Activated CD4-positive, alpha-beta T cell treated with anti-CD3 and anti-CD28 coated beads for 36 hours (primary cell): Measurements from ENCODE around the gene C1QBP. TPM values are rescaled to one million over a fixed set of nuclear protein-coding genes. Genes with fewer than 3 reads are reported as not detected.
"Not testable (repeated sequence)": the region's sequence is repeated elsewhere in the genome, so short reads cannot be mapped to it uniquely, and the experiment has no call there.

Experiments used
- ATAC-seq: fragments of 200-7000 bp; cut with Tn5 transposase; one replicate; pipeline ENCODE4 v1.10.0; 2021; ENCODE audit warnings: mild to moderate bottlenecking, moderate library complexity
- CTCF ChIA-PET: fragments of 350-600 bp; sonication (Branson Sonifier 250); formaldehyde crosslinking; loops from one replicate; lab custom pipeline; 2021; ENCODE audit warnings: antibody characterized with exemption; lab: Charles Lee
- POLR2A ChIA-PET: fragments of 350-600 bp; sonication (Branson Sonifier 250); formaldehyde crosslinking; loops from one replicate; lab custom pipeline; 2021; ENCODE audit warnings: antibody characterized with exemption, inconsistent platforms; lab: Charles Lee
- DNase-seq: peaks from one replicate; pipeline ENCODE4 v3.0.0-alpha.2; 2020
- H3K27ac Mint-ChIP-seq: one replicate; pipeline ENCODE4 v1.8.0; 2021; ENCODE audit warnings: mixed read lengths
- H3K27me3 Mint-ChIP-seq: one replicate; pipeline ENCODE4 v1.8.0; 2021; ENCODE audit warnings: mixed read lengths
- H3K36me3 Mint-ChIP-seq: one replicate; pipeline ENCODE4 v1.8.0; 2021; ENCODE audit warnings: low read depth, mixed read lengths
- H3K4me1 Mint-ChIP-seq: one replicate; pipeline ENCODE4 v1.8.0; 2021; ENCODE audit warnings: mixed read lengths
- H3K4me3 Mint-ChIP-seq: one replicate; pipeline ENCODE4 v1.8.0; 2021; ENCODE audit warnings: mild to moderate bottlenecking, moderate library complexity, mixed read lengths
- H3K9me3 Mint-ChIP-seq: one replicate; pipeline ENCODE4 v1.8.0; 2021; ENCODE audit warnings: low read depth, mixed read lengths
- intact Hi-C, 2 experiments: fragments of 100-400 bp; cut with DNase I in 1 of 2; cut with micrococcal nuclease in 1 of 2; formaldehyde crosslinking; loops; one replicate each; pipeline versions ENCODE4 v1.14.2 to v1.15.1; 2022 to 2024; cut with DNase I, micrococcal nuclease
- total RNA-seq, 2 experiments: library from RNA; stranded (reverse); gene quantifications; one replicate each; pipeline ENCODE4 v1.2.3, GENCODE V29; 2021

Gene C1QBP
- total RNA-seq, 2 experiments from 2014 or later = 432 to 457 TPM

GRCh38 chr17:5468075-5468473 lies 29.1 kb upstream of the C1QBP start:
- POLR2A ChIA-PET = interaction anchor here (0.8 to 2.4 kb wide), 7 partner anchors 18 to 115 kb away, joined by 3 to 9 read pairs (median 4); partner anchors contain the start of genes C1QBP, DERL2, MIS12 and NUP88
- no peaks in the 10 kb centered on the region for H3K27me3 Mint-ChIP-seq
- DNase-seq (peak; percentile 35), ATAC-seq (peak; percentile 14)
- H3K4me3 Mint-ChIP-seq = peak overlapping the region; percentile 90
- CTCF ChIA-PET = interaction anchor here (0.7 to 1.2 kb wide), 5 partner anchors 15 to 62 kb away, joined by 3 to 5 read pairs (median 3); partner anchors contain the start of genes C1QBP and DERL2
- H3K9me3 Mint-ChIP-seq = no peaks in the 10 kb centered on the region
- peaks cover 20% of the 10 kb centered on the region for H3K36me3 Mint-ChIP-seq
- intact Hi-C loops = loop anchor here (1.0 to 5.0 kb wide), 6 partner anchors 29 to 356 kb away; partner anchors contain the start of genes C1QBP (in 2 of the 2), NUP88 (in 1 of the 2), RABEP1 (in 1 of the 2) and ZNF232 (in 1 of the 2)
- peak overlapping the region; percentile 75 for H3K27ac Mint-ChIP-seq
- peaks cover 38% of the 10 kb centered on the region for H3K4me1 Mint-ChIP-seq

- Mint-ChIP-seq H3K36me3 (peaks cover 20% of the 10 kb centered on the region), H3K27ac (peak overlapping the region; percentile 75), H3K9me3 (no peaks in the 10 kb centered on the region), H3K4me1 (peaks cover 38% of the 10 kb centered on the region), H3K4me3 (peak overlapping the region; percentile 90), H3K27me3 (no peaks in the 10 kb centered on the region)
- CTCF ChIA-PET = interaction anchor here (0.8 to 1.4 kb wide), 2 partner anchors 28 to 275 kb away, joined by 3 read pairs; partner anchors contain the start of genes C1QBP and ZNF594
- DNase-seq (no peak), ATAC-seq (no peak)
- POLR2A ChIA-PET = interaction anchor here (2.4 kb wide), 1 partner anchor 19 kb away, joined by 6 read pairs; the partner anchor contains the start of genes DERL2 and MIS12
- intact Hi-C loops = loop anchor here in 1 of 2 experiments (5.0 kb wide), 2 partner anchors 185 to 355 kb away; partner anchors contain the start of genes RABEP1 and ZNF232
Observed at GRCh38 chr17:5467416-5467815, 28.5 kb upstream of the C1QBP start.

GRCh38 chr17:5466295-5466694 lies 27.3 kb upstream of the C1QBP start:
- H3K27ac Mint-ChIP-seq = no peak overlapping the region

GRCh38 chr17:5464717-5465507 lies 26.0 kb upstream of the C1QBP start:
- Mint-ChIP-seq H3K36me3 (peaks cover 35% of the 10 kb centered on the region), H3K27me3 (no peaks in the 10 kb centered on the region), H3K27ac (no peak overlapping the region), H3K9me3 (no peaks in the 10 kb centered on the region), H3K4me3 (no peak overlapping the region), H3K4me1 (peaks cover 36% of the 10 kb centered on the region)
- intact Hi-C loops = loop anchor here in 1 of 2 experiments (5.0 kb wide), 2 partner anchors 183 to 353 kb away; partner anchors contain the start of genes RABEP1 and ZNF232
- ATAC-seq (no peak), DNase-seq (no peak)
- ChIA-PET POLR2A (interaction anchor here (1.2 kb wide), 1 partner anchor 21 kb away, joined by 5 read pairs; the partner anchor contains the start of genes DERL2 and MIS12), CTCF (no interaction called here)

More at GRCh38 chr17:5466295-5466694, 27.3 kb upstream of the C1QBP start:
- Mint-ChIP-seq H3K4me1 (peaks cover 38% of the 10 kb centered on the region), H3K27me3 (no peaks in the 10 kb centered on the region), H3K36me3 (peaks cover 26% of the 10 kb centered on the region), H3K4me3 (no peak overlapping the region), H3K9me3 (no peaks in the 10 kb centered on the region)
- DNase-seq (no peak), ATAC-seq (no peak)
- CTCF ChIA-PET = interaction anchor here (1.2 to 1.4 kb wide), 2 partner anchors 27 to 274 kb away, joined by 3 to 6 read pairs; partner anchors contain the start of genes C1QBP and ZNF594
- POLR2A ChIA-PET = interaction anchor here (2.4 kb wide), 1 partner anchor 20 kb away, joined by 6 read pairs; the partner anchor contains the start of genes DERL2 and MIS12
- intact Hi-C loops = loop anchor here in 1 of 2 experiments (5.0 kb wide), 2 partner anchors 184 to 354 kb away; partner anchors contain the start of genes RABEP1 and ZNF232

- ATAC-seq (no peak), DNase-seq (no peak)
- peaks cover 58% of the 10 kb centered on the region for H3K36me3 Mint-ChIP-seq
- intact Hi-C loops = no loop called here
- H3K27ac Mint-ChIP-seq = no peak overlapping the region
- H3K9me3 Mint-ChIP-seq = no peaks in the 10 kb centered on the region
- no peak overlapping the region for H3K4me3 Mint-ChIP-seq
- H3K4me1 Mint-ChIP-seq = no peaks in the 10 kb centered on the region
- H3K27me3 Mint-ChIP-seq = no peaks in the 10 kb centered on the region
- CTCF ChIA-PET = interaction anchor here (0.5 to 2.8 kb wide), 2 partner anchors 7 to 13 kb away, joined by 3 to 20 read pairs; partner anchors contain the start of gene C1QBP
- POLR2A ChIA-PET = no interaction called here
Observed at GRCh38 chr17:5446786-5447185, 7.8 kb upstream of the C1QBP start.

- H3K27ac Mint-ChIP-seq = no peak overlapping the region
- no peak for ATAC-seq
- H3K36me3 Mint-ChIP-seq = peaks cover 43% of the 10 kb centered on the region
- no peaks in the 10 kb centered on the region for H3K9me3 Mint-ChIP-seq
- ChIA-PET POLR2A (no interaction called here), CTCF (no interaction called here)
- intact Hi-C loops = no loop called here
- no peaks in the 10 kb centered on the region for H3K27me3 Mint-ChIP-seq
- H3K4me1 Mint-ChIP-seq = peaks cover 11% of the 10 kb centered on the region
- no peak overlapping the region for H3K4me3 Mint-ChIP-seq
- no peak for DNase-seq
Observed at GRCh38 chr17:5444209-5444608, 5.3 kb upstream of the C1QBP start.

- CTCF ChIA-PET = no interaction called here
- Mint-ChIP-seq H3K27me3 (no peaks in the 10 kb centered on the region), H3K27ac (no peak overlapping the region), H3K36me3 (peaks cover 40% of the 10 kb centered on the region), H3K9me3 (no peaks in the 10 kb centered on the region), H3K4me1 (peaks cover 13% of the 10 kb centered on the region), H3K4me3 (no peak overlapping the region)
- intact Hi-C loops = no loop called here
- POLR2A ChIA-PET = no interaction called here
- ATAC-seq (no peak), DNase-seq (no peak)
Observed at GRCh38 chr17:5443728-5444127, 4.8 kb upstream of the C1QBP start.

- Mint-ChIP-seq H3K4me3 (peak overlapping the region; percentile 89), H3K4me1 (peaks cover 44% of the 10 kb centered on the region), H3K27me3 (no peaks in the 10 kb centered on the region), H3K27ac (peak overlapping the region; percentile 86), H3K36me3 (peaks cover 44% of the 10 kb centered on the region), H3K9me3 (no peaks in the 10 kb centered on the region)
- DNase-seq (no peak), ATAC-seq (no peak)
- ChIA-PET POLR2A (interaction anchor here (0.9 to 1.5 kb wide), 6 partner anchors 17 to 52 kb away, joined by 3 to 11 read pairs (median 4); partner anchors contain the start of genes DHX33, NUP88 and RPAIN), CTCF (interaction anchor here (0.6 to 2.8 kb wide), 31 partner anchors 9 to 499 kb away, joined by 3 to 20 read pairs (median 5); partner anchors contain the start of genes DERL2, MIS12, NUP88 and RNF167)
- intact Hi-C loops = loop anchor here (1.0 to 5.0 kb wide), 13 partner anchors 20 to 1201 kb away; partner anchors contain the start of genes DERL2 (in 2 of the 2), DHX33 (in 2 of the 2), MIS12 (in 2 of the 2) and NUP88 (in 2 of the 2)
Observed at GRCh38 chr17:5439446-5439764, 450 bp upstream of the C1QBP start.

GRCh38 chr17:5437721-5438317 lies 1.1 kb downstream of the C1QBP start:
- Mint-ChIP-seq H3K27me3 (no peaks in the 10 kb centered on the region), H3K27ac (peak overlapping the region; percentile 92), H3K4me3 (peak overlapping the region; percentile 89), H3K36me3 (peaks cover 55% of the 10 kb centered on the region), H3K4me1 (peaks cover 44% of the 10 kb centered on the region), H3K9me3 (no peaks in the 10 kb centered on the region)
- no peak for DNase-seq
- ChIA-PET POLR2A (no interaction called here), CTCF (interaction anchor here (0.6 to 2.6 kb wide), 4 partner anchors 15 to 1008 kb away, joined by 3 to 19 read pairs (median 10); partner anchors contain the start of genes NUP88 and RPAIN)
- intact Hi-C loops = loop anchor here (1.0 to 5.0 kb wide), 7 partner anchors 31 to 1203 kb away; partner anchors contain the start of genes CHRNE (in 1 of the 2), DERL2 (in 1 of the 2), DHX33 (in 1 of the 2) and KIAA0753 (in 1 of the 2)
- ATAC-seq = no peak

GRCh38 chr17:5435781-5436315 lies 3.1 kb downstream of the C1QBP start:
- ChIA-PET POLR2A (interaction anchor here (0.7 to 1.8 kb wide), 5 partner anchors 10 to 33 kb away, joined by 3 to 6 read pairs (median 5); partner anchors contain the start of genes DHX33, NUP88 and RPAIN), CTCF (interaction anchor here (0.5 to 1.3 kb wide), 2 partner anchors 19 to 983 kb away, joined by 3 to 4 read pairs; no protein-coding TSS in a partner anchor)
- H3K4me1 Mint-ChIP-seq = peaks cover 44% of the 10 kb centered on the region
- not testable (repeated sequence) for H3K27me3 Mint-ChIP-seq, ATAC-seq, H3K9me3 Mint-ChIP-seq
- H3K4me3 Mint-ChIP-seq = peak overlapping the region; percentile 89
- peak; percentile 28 for DNase-seq
- peak overlapping the region; percentile 86 for H3K27ac Mint-ChIP-seq
- H3K36me3 Mint-ChIP-seq = peaks cover 64% of the 10 kb centered on the region
- intact Hi-C loops = loop anchor here (5.0 kb wide), 4 partner anchors 51 to 534 kb away; partner anchors contain the start of genes CHRNE (in 1 of the 2), DERL2 (in 1 of the 2), MIS12 (in 1 of the 2) and ZNF594 (in 1 of the 2)
